Activated CD4-positive, alpha-beta T cell treated with anti-CD3 and anti-CD28 coated beads, Interleukin-2, amount 50 U/mL, for 1 hour (primary cell): Measurements from ENCODE around the gene LCN9.
"Not testable (repeated sequence)": the region's sequence is repeated elsewhere in the genome, so short reads cannot be mapped to it uniquely, and the experiment has no call there.

Experiments used
- DNase-seq: peaks from one replicate; pipeline ENCODE4 v3.0.0-alpha.2; 2020

The LCN9 gene

DNA sequence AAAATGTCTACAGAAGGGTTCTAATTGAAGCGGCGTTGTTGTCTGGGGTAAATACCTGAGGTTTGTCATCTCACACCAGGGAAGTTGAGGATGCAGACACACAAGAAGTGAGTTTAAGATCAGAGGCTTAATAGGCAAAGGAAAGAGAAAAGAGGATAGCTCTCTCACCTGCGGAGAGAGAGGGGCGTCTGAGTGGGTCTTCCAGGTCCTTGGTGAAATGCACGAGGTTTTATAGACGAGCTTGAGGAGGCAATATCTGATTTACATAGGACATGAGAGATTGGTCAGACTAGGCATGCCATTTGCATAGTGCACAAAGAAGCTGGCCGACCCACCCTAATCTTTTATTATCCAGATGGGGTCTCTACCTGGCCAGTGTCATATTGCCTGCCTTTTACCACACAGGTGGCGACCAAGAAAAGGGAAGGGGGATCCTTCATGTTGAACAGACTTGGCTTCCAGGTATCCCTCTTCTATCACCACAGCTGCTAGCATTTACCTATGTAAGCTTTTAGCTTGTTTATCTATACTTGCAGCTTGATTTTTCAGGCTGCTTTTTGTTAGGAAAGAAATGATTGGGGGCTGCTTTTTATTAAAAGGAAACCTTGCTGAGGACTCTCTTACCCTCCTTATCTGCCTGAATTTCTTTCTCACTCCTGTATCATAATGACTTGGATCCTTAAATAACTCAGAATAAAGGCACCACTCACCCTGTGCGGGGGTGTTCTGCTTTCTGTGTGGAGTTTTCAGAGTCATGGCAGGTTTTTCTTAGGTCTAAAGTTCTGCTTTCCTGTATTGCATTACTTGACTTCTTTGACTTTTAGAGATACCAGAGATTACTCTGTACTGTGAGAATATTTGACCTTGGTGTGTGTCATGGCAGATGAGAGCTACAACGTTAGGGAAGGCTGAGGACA lies 14.4 kb upstream of the LCN9 start:
- DNase-seq = no peak

GRCh38 chr9:135649508-135649907 lies 13.6 kb upstream of the LCN9 start:
- DNase-seq = no peak

DNA sequence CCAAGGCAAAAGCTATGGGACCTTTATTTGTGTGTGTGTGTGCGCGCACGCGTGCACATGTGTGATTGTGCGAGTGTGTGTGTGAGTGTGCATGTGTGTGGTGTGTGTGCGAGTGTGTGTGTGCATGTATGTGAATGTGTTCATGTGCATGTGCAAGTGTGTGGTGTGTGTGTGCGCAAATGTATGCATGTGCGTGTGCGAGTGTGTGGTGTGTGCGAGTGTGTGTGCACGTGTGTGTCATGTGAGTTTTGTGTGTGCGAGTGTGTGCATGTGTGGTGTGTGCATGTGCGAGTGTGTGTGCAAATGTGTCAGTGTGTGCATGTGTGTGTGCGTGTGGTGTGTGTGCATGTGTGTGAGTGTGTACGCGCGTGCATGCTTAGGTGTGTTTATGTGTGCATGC lies 12.7 kb upstream of the LCN9 start:
- DNase-seq = no peak

DNA sequence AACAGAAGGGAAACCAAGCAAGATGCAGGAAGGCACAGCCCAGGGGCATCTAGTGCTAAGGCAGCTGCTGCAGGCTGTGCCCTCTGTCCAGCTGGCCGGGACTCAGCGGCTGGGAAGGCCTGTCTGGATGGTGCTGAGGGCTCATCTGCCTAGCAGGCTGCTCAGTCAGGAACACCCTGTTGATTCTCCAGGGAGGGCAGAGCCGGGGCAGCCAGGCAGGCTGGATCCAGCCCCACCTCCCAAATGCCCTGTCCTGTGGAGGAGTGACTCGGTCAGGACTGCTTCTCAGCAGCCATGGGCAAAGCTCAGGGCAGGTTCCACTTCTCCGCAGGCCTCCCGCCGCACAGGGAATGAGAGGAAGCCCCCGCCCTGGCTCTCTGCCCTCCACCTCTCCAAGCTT lies 7.8 kb upstream of the LCN9 start:
- DNase-seq = no peak

GRCh38 chr9:135657416-135657815 lies 5.7 kb upstream of the LCN9 start:
- DNase-seq = no peak

DNA sequence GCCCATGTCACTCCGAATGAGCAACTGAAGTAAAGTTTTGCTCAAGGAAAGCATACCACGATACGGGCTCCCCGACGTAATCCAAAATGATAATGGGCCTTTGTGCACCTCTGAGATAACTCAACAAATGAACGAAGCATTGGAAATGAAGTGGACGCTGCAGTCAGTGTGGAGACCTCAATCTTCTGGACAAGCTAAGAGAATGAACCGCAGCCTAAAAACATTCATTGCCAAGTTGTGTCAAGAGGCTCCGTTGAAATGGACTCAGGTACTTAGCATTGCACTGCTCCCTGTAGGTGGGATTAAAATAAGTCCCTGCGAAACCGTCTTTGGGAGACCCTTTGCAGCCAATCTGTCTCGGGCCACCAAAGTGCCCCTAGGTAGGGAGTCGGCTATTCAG lies 3.9 kb upstream of the LCN9 start:
- no peak for DNase-seq

DNA sequence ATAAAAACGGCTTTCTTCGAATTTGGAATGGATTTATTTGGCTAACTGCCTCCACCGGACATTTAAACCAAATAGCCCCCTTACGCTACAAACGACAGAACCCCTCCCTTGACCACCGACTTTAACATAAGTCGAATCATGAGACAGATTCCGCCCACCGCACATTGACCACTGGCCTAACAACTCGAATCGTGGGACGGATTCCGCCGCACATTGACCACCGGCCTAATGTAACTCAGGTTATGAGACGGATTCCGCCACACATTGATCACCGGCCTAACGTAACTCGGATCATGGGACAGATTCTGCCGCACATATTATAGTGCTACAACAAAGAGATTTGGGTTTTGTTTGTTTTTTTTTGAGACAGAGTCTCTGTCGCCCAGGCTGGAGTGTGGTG lies 2.7 kb upstream of the LCN9 start:
- DNase-seq = no peak

GRCh38 chr9:135661816-135662560 lies 1.1 kb upstream of the LCN9 start:
- no peak for DNase-seq

DNA sequence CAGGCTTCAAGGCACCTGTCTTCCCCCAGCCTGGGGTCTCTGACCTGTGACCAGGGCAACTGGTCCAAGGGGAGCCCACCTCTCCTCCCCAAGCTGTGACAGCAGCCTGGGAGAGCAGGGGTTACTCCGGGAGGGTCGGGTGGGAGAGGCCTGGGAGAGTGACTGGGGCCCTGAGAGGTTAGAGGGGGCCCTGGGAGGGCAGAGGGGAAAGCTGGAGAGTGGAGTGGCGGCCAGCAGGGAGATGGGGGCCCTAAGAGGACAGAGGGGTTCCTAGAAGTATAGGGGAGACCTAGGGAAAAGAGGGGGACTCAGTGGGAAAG lies 302 bp downstream of the LCN9 start:
- DNase-seq = no peak

GRCh38 chr9:135663857-135664256 lies 748 bp downstream of the LCN9 start:
- no peak for DNase-seq

- no peak for DNase-seq
Observed at GRCh38 chr9:135664266-135664665, 1.2 kb downstream of the LCN9 start.

DNA sequence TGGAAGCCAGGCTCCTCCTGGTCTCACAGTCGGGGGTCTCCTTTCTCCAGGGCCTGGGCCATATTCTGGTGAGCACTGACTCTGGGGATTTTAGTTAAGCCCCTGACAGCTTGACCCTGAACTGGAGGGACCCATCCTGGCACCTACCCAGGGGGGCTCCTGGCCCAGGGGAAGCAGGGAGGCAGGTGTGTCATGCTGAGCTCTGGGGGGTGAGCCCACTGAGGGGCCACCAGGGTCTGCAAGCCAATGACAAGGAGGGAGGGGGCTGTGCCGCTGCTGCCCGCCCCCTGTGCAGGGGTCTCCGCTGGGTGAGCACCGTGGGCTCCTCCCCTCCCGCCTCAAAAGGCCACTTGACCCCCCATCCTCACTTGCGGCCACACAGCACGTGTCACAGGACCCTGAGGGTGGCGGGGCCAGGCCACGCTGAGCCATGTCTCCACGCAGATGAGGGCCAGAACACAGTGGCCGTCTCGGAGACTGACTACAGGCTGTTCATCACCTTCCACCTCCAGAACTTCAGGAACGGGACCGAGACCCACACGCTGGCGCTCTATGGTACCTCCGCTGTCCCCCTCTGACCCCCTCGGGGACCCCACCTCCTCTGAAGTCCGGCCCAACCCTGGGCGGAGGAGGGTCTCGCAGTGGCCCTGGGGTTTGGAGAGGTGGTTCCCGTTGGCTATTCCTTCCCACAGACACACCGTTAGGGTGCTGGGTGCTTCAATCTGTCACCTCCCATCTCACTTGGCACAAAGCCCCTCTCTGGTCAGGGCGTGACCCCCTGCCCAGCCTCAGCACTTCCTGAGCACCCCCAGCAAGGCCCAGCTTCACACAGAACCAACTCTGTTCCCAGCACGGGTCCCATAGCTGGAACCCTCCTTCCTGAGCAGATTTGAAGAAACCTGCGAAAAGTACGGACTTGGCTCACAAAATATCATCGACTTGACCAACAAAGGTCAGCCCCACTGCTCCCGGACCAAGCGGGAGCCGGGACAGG lies 2.0 kb downstream of the LCN9 start:
- DNase-seq = no peak

DNA sequence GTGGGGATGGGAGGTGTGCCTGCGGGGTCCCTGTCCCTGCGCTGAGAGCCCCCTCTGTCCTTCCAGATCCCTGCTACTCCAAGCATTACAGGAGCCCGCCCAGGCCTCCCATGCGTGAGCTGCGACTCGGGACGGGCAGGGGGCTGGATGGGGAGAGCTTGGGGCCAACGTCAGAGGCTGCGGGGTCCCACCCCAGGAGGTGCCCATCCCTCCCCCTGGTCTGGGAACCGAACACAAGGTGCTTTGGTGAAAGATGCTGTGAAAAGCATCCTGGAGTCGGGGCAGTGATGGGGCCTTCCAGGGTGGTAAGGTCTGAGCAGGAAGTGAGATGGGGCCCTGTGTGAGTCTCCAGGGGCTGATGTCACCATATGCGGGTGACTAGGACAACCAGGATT lies 2.7 kb downstream of the LCN9 start:
- DNase-seq = no peak

GRCh38 chr9:135666534-135667462 lies 3.7 kb downstream of the LCN9 start:
- DNase-seq = no peak

DNA sequence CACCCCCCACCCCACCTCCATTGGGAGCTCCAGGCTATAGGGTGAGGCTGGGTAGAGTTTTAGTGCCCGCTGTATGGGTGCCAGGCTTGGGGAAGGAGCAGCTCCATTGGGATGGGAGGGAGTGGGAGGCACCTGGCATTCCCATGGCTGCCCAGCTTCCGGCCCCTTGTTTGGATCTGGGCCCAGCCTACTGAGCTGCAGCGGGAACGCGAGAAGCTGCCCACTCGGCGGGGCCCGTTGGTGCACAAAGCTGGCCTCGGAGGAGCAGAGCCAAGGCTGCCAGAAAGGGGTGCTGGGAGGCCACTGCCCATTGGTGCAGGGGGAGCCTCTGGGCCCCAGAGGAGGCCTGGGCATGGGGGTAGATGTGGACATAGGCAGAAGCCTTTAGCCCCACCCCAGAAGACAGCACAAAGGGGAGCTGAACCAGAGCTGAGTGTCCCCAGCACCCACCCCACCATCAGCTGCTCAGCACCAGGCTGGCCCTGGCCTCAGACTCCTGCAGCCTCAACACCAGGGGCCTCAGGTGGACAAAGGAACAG lies 4.4 kb downstream of the LCN9 start:
- DNase-seq = no peak

DNA sequence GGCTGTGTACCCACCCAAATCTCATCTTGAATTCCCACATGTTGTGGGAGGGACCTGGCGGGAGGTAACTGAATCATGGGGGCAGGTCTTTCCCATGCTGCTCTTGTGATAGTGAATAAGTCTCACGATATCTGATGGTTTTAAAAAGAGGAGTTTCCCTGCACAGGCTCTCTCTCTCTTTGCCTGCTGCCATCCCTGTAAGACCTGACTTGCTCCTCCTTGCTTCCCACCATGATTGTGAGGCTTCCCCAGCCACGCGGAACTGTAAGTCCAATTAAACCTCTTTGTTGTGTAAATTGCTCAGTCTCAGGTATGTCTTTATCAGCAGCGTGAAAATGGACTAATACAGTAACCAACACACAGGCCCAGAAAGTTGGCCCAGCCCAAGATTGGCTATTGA lies 5.9 kb downstream of the LCN9 start:
- not testable (repeated sequence) for DNase-seq

DNA sequence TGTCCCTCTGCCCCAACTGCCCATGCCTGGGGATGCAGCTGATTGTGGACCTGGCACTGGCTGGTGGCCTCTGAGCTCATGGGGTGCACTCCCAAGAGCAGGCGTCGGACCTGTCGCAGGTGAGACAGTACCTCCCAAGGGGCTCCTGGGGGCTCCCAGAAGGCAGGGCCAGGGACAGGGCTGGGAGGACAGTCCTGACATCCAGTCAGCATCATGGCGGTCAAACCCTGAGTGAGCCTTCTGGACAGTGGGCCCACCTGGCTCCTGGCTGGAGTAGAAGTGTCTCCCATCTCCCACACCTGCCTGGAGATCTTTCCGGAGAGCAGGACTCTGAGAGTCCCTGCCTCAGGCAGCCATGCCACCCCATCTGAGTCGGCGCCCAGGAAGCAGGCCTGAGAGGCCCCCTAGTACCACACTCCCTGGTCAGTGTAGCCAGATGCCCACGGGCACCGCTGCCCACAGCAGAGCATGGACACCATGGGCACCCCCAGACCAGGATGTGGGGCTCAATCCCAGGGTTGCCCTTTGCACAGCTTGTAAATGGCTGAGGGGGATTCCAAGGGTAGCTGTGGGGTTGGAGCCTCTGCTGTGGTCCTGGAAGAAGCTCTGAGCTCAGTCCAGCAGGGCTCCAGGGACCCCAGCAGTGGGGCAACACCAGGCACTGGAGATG lies 6.6 kb downstream of the LCN9 start:
- DNase-seq = no peak

DNA sequence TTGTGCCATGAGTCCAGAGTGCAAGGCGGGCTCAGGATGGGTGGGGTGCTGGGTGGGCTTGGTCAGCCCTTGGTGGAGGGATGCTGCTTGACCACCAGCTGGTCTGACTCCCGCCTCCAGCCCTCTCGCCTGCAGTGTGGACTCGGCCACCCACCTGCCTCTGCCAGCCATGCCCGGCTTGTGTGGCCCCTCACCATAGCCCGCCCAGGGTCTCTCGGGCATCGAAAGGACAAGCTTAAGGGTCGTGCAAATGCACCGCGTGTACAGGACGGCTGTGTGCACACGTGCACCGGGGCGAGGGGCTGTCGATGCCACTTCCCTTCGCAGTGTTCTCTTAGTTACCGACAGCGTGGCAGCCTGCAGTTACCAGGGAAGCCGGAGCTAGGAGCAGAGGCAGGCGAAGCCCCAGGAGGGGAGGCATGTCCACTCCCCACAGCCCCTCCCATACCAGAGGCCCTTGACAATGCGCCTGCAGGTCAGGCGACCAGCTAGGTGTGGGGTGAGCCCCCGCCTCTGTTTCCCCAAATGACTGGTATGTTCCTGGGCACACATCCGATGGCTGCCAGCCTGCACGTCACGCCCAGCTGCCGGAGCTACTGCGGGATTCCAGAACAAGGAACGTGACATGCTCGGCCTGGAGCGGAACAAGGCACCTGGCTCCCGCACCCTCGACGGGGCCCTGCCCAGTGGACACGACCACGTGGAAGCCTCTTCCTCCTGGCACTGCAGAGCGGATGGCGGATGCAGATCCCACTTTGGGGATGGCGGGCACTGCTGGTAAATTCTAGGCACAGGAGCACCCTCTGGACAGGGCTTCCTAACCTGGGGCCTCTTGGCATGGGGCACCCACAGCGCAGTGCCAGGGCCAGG lies 7.8 kb downstream of the LCN9 start:
- no peak for DNase-seq

DNA sequence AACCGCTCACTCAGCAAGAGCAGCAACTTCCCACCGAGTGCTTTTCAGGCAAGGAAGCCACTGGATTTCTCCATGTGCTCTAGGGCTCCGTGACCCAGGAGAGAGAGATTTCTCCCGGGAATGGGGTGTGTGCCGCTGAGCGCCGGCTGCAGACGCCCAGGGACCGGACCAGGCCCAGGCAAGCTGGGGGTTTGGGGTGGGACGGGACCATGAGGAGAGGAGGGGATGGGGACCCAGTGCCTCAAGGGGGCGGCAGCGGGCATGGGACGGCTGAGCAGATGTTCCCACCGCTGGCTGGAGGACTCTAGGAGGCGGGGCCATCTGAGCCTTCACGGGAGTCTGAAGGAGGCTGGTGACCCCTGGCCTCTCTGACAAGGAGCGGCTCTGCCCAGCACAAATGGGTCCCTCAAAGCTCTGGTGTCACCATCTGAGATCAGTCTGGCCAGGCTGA lies 8.5 kb downstream of the LCN9 start:
- DNase-seq = no peak

DNA sequence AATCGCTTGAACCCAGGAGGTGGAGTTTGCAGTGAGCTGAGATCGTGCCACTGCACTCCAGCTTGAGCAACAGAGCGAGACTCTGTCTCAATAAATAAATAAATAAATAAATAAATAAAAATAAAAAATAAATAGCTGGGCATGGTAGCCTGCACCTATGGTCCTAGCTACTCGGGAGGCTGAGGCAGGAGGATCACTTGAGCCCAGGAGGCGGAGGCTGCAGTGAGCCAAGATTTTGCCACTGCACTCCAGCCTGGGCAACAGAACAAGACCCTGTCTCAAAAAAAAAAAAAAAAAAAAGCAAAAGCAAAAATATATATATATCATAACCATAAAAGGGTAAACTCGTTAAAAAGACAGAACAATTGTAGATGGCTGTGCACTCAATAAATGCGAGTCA lies 9.7 kb downstream of the LCN9 start:
- not testable (repeated sequence) for DNase-seq
